K562 (cell line): ENCODE results near the gene VPS45. TPM values are rescaled to one million over a fixed set of nuclear protein-coding genes. Genes with fewer than 3 reads are reported as not detected.

Experiments
- CBX8 ChIP-seq: fragments of 200-600 bp; sonication (generic); IDR thresholded peaks from 2 replicates; pipeline ENCODE4 v1.6.1; 2012; ENCODE audit warnings: borderline replicate concordance, mixed run types, low read depth, mild to moderate bottlenecking, moderate library complexity, mixed read lengths, low read length, control low read depth, inconsistent platforms; ENCODE audit not compliant: poor library complexity, severe bottlenecking; ENCODE audit errors: extremely low read depth
- FOXP1 ChIP-seq: sonication (generic); formaldehyde crosslinking; IDR thresholded peaks from 2 replicates; pipeline ENCODE4 v1.8.0; 2022; ENCODE audit warnings: mild to moderate bottlenecking, missing genetic modification reagents
- MTA2 ChIP-seq: fragments of 450-650 bp; IDR thresholded peaks from 2 replicates; pipeline ENCODE4 v1.6.1; 2016; ENCODE audit warnings: low read depth
- RBFOX2 ChIP-seq: fragments of 200-400 bp; formaldehyde crosslinking; IDR thresholded peaks from 2 replicates; pipeline ENCODE4 v1.6.1; 2017; ENCODE audit warnings: low read depth, mild to moderate bottlenecking, low read length, moderate library complexity
- YY1 ChIP-seq, 3 experiments: IDR thresholded peaks; 2 replicates each; pipeline ENCODE4 v1.6.1; 2011; ENCODE audit warnings: low read length in 2 of 3, mild to moderate bottlenecking in 2 of 3, moderate library complexity in 2 of 3, borderline replicate concordance in 1 of 3, control low read depth in 1 of 3, low read depth in 1 of 3; ENCODE audit not compliant: insufficient read depth in 3 of 3, insufficient replicate concordance in 2 of 3, control insufficient read depth in 1 of 3, insufficient read length in 1 of 3; ENCODE audit errors: extremely low read depth in 1 of 3
- ZNF3 ChIP-seq: fragments of 250-450 bp; sonication (Bioruptor Pico); IDR thresholded peaks from 2 replicates; pipeline ENCODE4 v1.5.0; 2021; ENCODE audit warnings: mild to moderate bottlenecking, moderate library complexity
- ZNF644 ChIP-seq: fragments of 200-800 bp; sonication (Bioruptor generic); IDR thresholded peaks from 2 replicates; pipeline ENCODE4 v1.6.1; 2016; ENCODE audit warnings: low read depth, missing genetic modification characterization, missing compliant biosample characterization
- polyA plus RNA-seq, 8 experiments: library from polyadenylated mRNA; depleted of rRNA in 4 of 8; stranded (reverse) in 5 of 8; unstranded in 3 of 8; fragments of >200 nt; fragmentation: Nextera tagmentation in 2 of 8; fragmentation: Illumina TruSeq in 1 of 8; extraction: Ambion mirVana in 2 of 8; extraction: Trizol in 1 of 8; gene quantifications; 2 replicates each; pipeline versions ENCODE4 v1.2.1 to v1.2.3, GENCODE V29; 2011 to 2014; ENCODE audit warnings: inconsistent platforms in 1 of 8, missing spikeins in 1 of 8
- total RNA-seq, 7 experiments: library from RNA; depleted of rRNA in 6 of 7; stranded (reverse); fragments of >200 nt in 6 of 7; fragmentation: Illumina TruSeq in 2 of 7; extraction: Trizol in 2 of 7; gene quantifications; 2 replicates each; pipeline versions ENCODE4 v1.2.1 to v1.2.3, GENCODE V29; 2011 to 2021; ENCODE audit warnings: low replicate concordance in 1 of 7
- TF ChIP-seq, protein P1 (sequence below), 2 experiments: fragments of 450-650 bp; formaldehyde crosslinking in 1 of 2; IDR thresholded peaks; 2 replicates each; pipeline versions ENCODE4 v1.4.0 to v1.6.1; 2014 to 2020; ENCODE audit warnings: mild to moderate bottlenecking in 2 of 2, borderline replicate concordance in 1 of 2, low read depth in 1 of 2
- TF ChIP-seq, protein P2 (sequence below): fragments of 450-650 bp; IDR thresholded peaks from 2 replicates; pipeline ENCODE4 v1.6.1; 2017; ENCODE audit warnings: antibody characterized with exemption
- TF ChIP-seq, protein P3 (sequence below): sonication (generic); formaldehyde crosslinking; IDR thresholded peaks from 2 replicates; pipeline ENCODE4 v1.8.0; 2022; ENCODE audit warnings: mild to moderate bottlenecking, missing genetic modification reagents

VPS45 gene
- total and polyA plus RNA-seq, 9 of the 15 experiments (the other 6 are each of a cell fraction or from before 2014, with no cell fraction given), result 17.9 to 48.2 (median 34.4) TPM

DNA sequence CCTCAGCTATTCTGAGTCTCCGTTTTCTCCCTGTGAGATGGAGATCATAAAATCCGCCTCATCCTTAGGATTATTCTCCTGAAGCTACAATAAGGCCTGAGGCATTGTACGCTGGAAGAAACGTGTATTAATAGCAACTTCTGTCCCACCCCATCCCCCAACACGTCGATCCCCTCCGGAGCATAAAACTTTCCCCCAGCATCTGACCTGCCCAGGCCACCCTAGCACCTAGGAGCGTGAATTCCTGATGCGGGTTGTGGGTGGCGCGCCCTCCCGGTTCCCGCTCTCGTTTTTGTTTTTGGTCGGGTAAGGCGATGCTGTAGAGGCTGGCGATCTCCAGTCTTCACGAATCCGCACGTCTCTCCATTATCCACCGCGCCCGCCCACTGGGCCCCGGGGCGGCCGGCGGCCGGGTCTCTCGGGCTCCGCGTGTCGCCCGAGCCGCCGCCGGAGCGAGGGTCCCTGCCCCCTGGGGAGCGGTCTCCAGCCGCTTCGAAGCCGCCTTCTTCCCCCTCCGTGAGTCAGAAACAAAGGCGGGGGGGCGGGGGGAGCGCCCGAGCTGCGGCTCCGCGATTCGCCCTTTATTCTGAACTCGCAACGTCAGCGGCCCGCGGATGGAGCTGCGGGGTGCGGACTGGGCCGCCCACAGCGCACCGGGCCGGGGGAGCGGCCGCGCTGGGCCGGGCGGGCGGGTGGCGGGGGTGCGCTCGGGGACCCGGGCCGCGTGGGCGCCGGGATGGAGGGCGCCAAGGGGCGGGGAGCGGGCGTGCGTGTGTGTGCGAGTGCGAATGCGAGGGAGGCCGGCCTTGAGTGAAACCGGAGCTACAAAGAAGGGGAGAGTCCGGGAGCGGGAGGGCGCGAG, 81.9 kb downstream of the VPS45 start, which contains the start of gene PLEKHO1 (continued):
- TF ChIP-seq YY1 (IDR thresholded peaks at IDR 0.05; ENCODE audit: borderline replicate concordance in 1 of 3, control insufficient read depth in 1 of 3, extremely low read depth in 1 of 3, insufficient read depth in 3 of 3, insufficient read length in 1 of 3, insufficient replicate concordance in 2 of 3, low read depth in 1 of 3, low read length in 2 of 3) (peak in 1 of 3 experiments; percentile 18), ZNF644 (tag) (no peak), RBFOX2 (peak; percentile 63), CBX8 (no peak), ZNF3 (CRISPR knock-in tag) (no peak), FOXP1 (CRISPR knock-in tag) (no peak), MTA2 (no peak)
- TF ChIP-seq, protein P1, sequence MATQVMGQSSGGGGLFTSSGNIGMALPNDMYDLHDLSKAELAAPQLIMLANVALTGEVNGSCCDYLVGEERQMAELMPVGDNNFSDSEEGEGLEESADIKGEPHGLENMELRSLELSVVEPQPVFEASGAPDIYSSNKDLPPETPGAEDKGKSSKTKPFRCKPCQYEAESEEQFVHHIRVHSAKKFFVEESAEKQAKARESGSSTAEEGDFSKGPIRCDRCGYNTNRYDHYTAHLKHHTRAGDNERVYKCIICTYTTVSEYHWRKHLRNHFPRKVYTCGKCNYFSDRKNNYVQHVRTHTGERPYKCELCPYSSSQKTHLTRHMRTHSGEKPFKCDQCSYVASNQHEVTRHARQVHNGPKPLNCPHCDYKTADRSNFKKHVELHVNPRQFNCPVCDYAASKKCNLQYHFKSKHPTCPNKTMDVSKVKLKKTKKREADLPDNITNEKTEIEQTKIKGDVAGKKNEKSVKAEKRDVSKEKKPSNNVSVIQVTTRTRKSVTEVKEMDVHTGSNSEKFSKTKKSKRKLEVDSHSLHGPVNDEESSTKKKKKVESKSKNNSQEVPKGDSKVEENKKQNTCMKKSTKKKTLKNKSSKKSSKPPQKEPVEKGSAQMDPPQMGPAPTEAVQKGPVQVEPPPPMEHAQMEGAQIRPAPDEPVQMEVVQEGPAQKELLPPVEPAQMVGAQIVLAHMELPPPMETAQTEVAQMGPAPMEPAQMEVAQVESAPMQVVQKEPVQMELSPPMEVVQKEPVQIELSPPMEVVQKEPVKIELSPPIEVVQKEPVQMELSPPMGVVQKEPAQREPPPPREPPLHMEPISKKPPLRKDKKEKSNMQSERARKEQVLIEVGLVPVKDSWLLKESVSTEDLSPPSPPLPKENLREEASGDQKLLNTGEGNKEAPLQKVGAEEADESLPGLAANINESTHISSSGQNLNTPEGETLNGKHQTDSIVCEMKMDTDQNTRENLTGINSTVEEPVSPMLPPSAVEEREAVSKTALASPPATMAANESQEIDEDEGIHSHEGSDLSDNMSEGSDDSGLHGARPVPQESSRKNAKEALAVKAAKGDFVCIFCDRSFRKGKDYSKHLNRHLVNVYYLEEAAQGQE (IDR thresholded peaks at IDR 0.05; ENCODE audit: borderline replicate concordance), result no peak
- TF ChIP-seq, protein P1 (CRISPR knock-in tag; IDR thresholded peaks at IDR 0.05; ENCODE audit: low read depth), result no peak
- TF ChIP-seq, protein P2, sequence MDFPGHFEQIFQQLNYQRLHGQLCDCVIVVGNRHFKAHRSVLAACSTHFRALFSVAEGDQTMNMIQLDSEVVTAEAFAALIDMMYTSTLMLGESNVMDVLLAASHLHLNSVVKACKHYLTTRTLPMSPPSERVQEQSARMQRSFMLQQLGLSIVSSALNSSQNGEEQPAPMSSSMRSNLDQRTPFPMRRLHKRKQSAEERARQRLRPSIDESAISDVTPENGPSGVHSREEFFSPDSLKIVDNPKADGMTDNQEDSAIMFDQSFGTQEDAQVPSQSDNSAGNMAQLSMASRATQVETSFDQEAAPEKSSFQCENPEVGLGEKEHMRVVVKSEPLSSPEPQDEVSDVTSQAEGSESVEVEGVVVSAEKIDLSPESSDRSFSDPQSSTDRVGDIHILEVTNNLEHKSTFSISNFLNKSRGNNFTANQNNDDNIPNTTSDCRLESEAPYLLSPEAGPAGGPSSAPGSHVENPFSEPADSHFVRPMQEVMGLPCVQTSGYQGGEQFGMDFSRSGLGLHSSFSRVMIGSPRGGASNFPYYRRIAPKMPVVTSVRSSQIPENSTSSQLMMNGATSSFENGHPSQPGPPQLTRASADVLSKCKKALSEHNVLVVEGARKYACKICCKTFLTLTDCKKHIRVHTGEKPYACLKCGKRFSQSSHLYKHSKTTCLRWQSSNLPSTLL, result no peak
- TF ChIP-seq, protein P3, sequence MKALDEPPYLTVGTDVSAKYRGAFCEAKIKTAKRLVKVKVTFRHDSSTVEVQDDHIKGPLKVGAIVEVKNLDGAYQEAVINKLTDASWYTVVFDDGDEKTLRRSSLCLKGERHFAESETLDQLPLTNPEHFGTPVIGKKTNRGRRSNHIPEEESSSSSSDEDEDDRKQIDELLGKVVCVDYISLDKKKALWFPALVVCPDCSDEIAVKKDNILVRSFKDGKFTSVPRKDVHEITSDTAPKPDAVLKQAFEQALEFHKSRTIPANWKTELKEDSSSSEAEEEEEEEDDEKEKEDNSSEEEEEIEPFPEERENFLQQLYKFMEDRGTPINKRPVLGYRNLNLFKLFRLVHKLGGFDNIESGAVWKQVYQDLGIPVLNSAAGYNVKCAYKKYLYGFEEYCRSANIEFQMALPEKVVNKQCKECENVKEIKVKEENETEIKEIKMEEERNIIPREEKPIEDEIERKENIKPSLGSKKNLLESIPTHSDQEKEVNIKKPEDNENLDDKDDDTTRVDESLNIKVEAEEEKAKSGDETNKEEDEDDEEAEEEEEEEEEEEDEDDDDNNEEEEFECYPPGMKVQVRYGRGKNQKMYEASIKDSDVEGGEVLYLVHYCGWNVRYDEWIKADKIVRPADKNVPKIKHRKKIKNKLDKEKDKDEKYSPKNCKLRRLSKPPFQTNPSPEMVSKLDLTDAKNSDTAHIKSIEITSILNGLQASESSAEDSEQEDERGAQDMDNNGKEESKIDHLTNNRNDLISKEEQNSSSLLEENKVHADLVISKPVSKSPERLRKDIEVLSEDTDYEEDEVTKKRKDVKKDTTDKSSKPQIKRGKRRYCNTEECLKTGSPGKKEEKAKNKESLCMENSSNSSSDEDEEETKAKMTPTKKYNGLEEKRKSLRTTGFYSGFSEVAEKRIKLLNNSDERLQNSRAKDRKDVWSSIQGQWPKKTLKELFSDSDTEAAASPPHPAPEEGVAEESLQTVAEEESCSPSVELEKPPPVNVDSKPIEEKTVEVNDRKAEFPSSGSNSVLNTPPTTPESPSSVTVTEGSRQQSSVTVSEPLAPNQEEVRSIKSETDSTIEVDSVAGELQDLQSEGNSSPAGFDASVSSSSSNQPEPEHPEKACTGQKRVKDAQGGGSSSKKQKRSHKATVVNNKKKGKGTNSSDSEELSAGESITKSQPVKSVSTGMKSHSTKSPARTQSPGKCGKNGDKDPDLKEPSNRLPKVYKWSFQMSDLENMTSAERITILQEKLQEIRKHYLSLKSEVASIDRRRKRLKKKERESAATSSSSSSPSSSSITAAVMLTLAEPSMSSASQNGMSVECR (CRISPR knock-in tag), result no peak
